M059J (cell line): ENCODE results near the gene CABLES1. TPM values are rescaled to one million over a fixed set of nuclear protein-coding genes. Genes with fewer than 3 reads are reported as not detected.

ENCODE experiments used
- DNase-seq: peaks from one replicate; pipeline ENCODE4 v3.0.0-alpha.2; 2012; ENCODE audit warnings: low read depth
- total RNA-seq: library from RNA; depleted of rRNA; stranded (reverse); fragments of >200 nt; shearing (Covaris generic); gene quantifications from 2 replicates; pipeline ENCODE4 v1.2.3, GENCODE V29; 2014

Gene CABLES1
- total RNA-seq, 1 experiment from 2014 or later, result 9.0 TPM

- DNase-seq, result no peak
These were observed 88.4 kb downstream of the CABLES1 start for GRCh38 chr18:23223641-23224040.

GRCh38 chr18:23225503-23225902 is 90.2 kb downstream of the CABLES1 start:
- peak; percentile 96 for DNase-seq

GRCh38 chr18:23226391-23226790 is 91.1 kb downstream of the CABLES1 start:
- peak; percentile 64 for DNase-seq

- DNase-seq, result peak; percentile 90
These were observed 91.8 kb downstream of the CABLES1 start for GRCh38 chr18:23226930-23227725.

GRCh38 chr18:23227726-23228070 is 92.4 kb downstream of the CABLES1 start:
- DNase-seq, result no peak

- DNase-seq, result peak; percentile 75
These were observed 93.1 kb downstream of the CABLES1 start for GRCh38 chr18:23228102-23229061.

- DNase-seq, result no peak
These were observed 94.2 kb downstream of the CABLES1 start for GRCh38 chr18:23229472-23229871.

- DNase-seq, result peak; percentile 25
These were observed 95.4 kb downstream of the CABLES1 start for GRCh38 chr18:23230686-23231085.

GRCh38 chr18:23231340-23232021 is 96.2 kb downstream of the CABLES1 start:
- DNase-seq, result peak; percentile 97

GRCh38 chr18:23232331-23232730 is 97.0 kb downstream of the CABLES1 start:
- DNase-seq, result no peak

GRCh38 chr18:23234619-23235018 is 99.3 kb downstream of the CABLES1 start:
- DNase-seq, result no peak

GRCh38 chr18:23235336-23235735 is 100.1 kb downstream of the CABLES1 start:
- DNase-seq, result no peak

- DNase-seq, result no peak
These were observed 100.6 kb downstream of the CABLES1 start for GRCh38 chr18:23235860-23236259.

- no peak for DNase-seq
These were observed 101.7 kb downstream of the CABLES1 start for GRCh38 chr18:23236876-23237468.

GRCh38 chr18:23237524-23238151 is 102.4 kb downstream of the CABLES1 start:
- peak; percentile 83 for DNase-seq

- peak; percentile 95 for DNase-seq
These were observed 102.9 kb downstream of the CABLES1 start for GRCh38 chr18:23238152-23238531.

GRCh38 chr18:23238651-23239349 is 103.5 kb downstream of the CABLES1 start:
- DNase-seq, result peak; percentile 79

GRCh38 chr18:23239350-23239692 is 104.0 kb downstream of the CABLES1 start:
- DNase-seq, result no peak

- no peak for DNase-seq
These were observed 104.8 kb downstream of the CABLES1 start for GRCh38 chr18:23239885-23240608.

GRCh38 chr18:23240609-23240930 is 105.3 kb downstream of the CABLES1 start:
- no peak for DNase-seq
